Left ventricle myocardium inferior (tissue), 1 donor: ENCODE results near the gene NSMCE1. TPM values are rescaled to one million over a fixed set of nuclear protein-coding genes. Genes with fewer than 3 reads are reported as not detected.

ENCODE experiments used
- DNase-seq: peaks from one replicate; pipeline ENCODE4 v3.0.0-alpha.2; 2020
- H3K27ac ChIP-seq: fragments of 200-600 bp; replicated peaks from 2 replicates; pipeline ENCODE4 v1.8.0; 2021
- H3K27me3 ChIP-seq: fragments of 200-600 bp; 2 replicates; pipeline ENCODE4 v1.8.0; 2021; ENCODE audit warnings: low read depth
- H3K36me3 ChIP-seq: fragments of 200-600 bp; 2 replicates; pipeline ENCODE4 v1.8.0; 2021
- H3K4me1 ChIP-seq: fragments of 200-600 bp; 2 replicates; pipeline ENCODE4 v1.8.0; 2021
- H3K4me3 ChIP-seq: fragments of 200-600 bp; 2 replicates; pipeline ENCODE4 v1.8.0; 2021; ENCODE audit warnings: mild to moderate bottlenecking, moderate library complexity
- H3K9me3 ChIP-seq: fragments of 200-600 bp; replicated peaks from 2 replicates; pipeline ENCODE4 v1.8.0; 2021
- CTCF ChIP-seq: fragments of 200-600 bp; IDR thresholded peaks from 2 replicates; pipeline ENCODE4 v1.8.0; 2021; ENCODE audit warnings: antibody characterized with exemption, mild to moderate bottlenecking, borderline replicate concordance
- intact Hi-C: fragments of 100-400 bp; cut with micrococcal nuclease; formaldehyde crosslinking; loops from one replicate; pipeline ENCODE4 v1.11.0; 2022
- total RNA-seq: library from RNA; stranded (reverse); fragmentation: NEBNext Ultra II Directional; extraction: Animal tissue kit (Norgen Biotek cat#: 25700); gene quantifications from one replicate; pipeline ENCODE4 v1.2.1, GENCODE V29; 2021
- donor health status: DM: no; HTN: yes; CAD: no; lungs with severe emphysema.

The NSMCE1 gene
- total RNA-seq, 1 donor from 2014 or later = 38.6 TPM

DNA sequence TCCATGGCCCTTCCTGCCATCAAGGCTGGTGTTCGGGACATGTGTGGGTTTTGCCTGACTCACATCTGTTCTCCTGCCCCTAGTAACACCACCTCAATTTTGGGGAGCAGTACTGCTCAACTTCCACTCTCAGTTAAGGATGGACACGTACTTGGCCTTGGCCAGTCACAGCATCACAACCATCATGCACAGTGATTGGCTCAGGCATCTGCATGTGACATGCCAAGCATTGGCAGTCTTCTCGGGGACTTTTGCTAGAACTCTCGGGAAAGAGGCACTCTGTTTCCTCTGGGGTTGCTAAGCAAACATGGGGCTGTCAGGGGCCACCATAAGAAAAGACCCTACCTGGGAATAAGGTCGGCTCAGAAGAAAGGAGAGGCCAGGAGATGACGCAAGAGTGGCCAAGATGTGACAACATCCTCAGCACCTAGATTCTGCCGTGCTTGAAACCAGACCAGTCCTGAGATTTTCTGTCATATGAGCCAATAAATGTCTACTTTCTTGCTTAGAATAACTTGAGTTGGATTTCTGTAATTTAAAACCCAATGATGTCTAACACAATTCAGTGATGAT is 77.1 kb downstream of the NSMCE1 start:
- no peaks in the 10 kb centered on the region for H3K9me3 ChIP-seq
- intact Hi-C loops = no loop called here
- no peak for TF ChIP-seq CTCF
- no peaks in the 10 kb centered on the region for H3K36me3 ChIP-seq
- no peak overlapping the region for H3K27ac ChIP-seq
- no peak for DNase-seq
- H3K4me3 ChIP-seq = no peak overlapping the region
- H3K4me1 ChIP-seq = no peaks in the 10 kb centered on the region
- H3K27me3 ChIP-seq = peaks cover 52% of the 10 kb centered on the region

- Histone ChIP-seq H3K9me3 (no peaks in the 10 kb centered on the region), H3K36me3 (no peaks in the 10 kb centered on the region), H3K27ac (no peak overlapping the region), H3K4me3 (no peak overlapping the region), H3K27me3 (peaks cover 42% of the 10 kb centered on the region), H3K4me1 (no peaks in the 10 kb centered on the region)
- intact Hi-C loops = no loop called here
- TF ChIP-seq CTCF = no peak
- no peak for DNase-seq
Observed at GRCh38 chr16:27190316-27190871, 78.2 kb downstream of the NSMCE1 start.

- no peak overlapping the region for H3K4me3 ChIP-seq
- H3K9me3 ChIP-seq = no peaks in the 10 kb centered on the region
- intact Hi-C loops = no loop called here
- DNase-seq = no peak
- H3K4me1 ChIP-seq = no peaks in the 10 kb centered on the region
- no peaks in the 10 kb centered on the region for H3K36me3 ChIP-seq
- no peak for TF ChIP-seq CTCF
- no peak overlapping the region for H3K27ac ChIP-seq
- H3K27me3 ChIP-seq = peaks cover 35% of the 10 kb centered on the region
Observed at GRCh38 chr16:27189335-27189972, 79.1 kb downstream of the NSMCE1 start.

DNA sequence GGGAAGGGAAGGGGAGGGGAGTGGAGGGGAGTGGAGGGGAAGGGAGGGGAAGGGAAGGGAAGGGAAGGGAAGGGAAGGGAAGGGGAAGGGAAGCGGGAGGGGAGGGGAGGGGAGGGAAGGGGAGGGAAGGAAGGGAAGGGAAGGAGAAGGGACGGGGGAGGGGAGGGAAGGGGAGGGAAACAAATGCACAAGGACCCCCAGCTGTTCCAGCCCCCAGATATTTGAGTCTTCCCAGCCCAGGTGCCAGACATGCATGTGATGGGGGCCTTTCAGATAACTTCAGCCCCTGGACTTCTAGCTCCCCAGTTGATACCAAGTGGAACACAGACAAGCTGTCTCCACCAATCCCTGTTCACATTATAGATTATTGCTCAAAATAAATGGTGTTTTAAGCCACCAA is 79.9 kb downstream of the NSMCE1 start:
- no peak for DNase-seq
- Histone ChIP-seq H3K4me3 (no peak overlapping the region), H3K9me3 (no peaks in the 10 kb centered on the region), H3K4me1 (no peaks in the 10 kb centered on the region), H3K27me3 (peaks cover 28% of the 10 kb centered on the region), H3K36me3 (no peaks in the 10 kb centered on the region), H3K27ac (no peak overlapping the region)
- intact Hi-C loops = no loop called here
- no peak for TF ChIP-seq CTCF

DNA sequence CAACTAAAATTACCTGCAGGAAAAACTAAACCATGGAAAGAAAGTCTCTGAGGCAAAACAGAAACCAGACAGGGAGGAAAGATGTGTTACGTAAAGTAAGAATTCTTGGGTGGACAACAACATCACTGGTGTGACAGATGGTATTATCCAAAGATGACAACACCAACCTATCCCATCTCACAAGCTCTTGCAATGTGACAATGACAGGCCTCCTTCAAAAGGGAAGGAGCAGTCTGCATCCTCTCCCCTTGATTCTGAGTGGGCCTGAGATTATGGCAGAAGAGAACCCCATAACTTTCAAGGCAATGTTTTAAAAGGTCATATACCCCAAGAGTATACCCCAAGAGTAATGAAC is 82.8 kb downstream of the NSMCE1 start:
- Histone ChIP-seq H3K4me1 (no peaks in the 10 kb centered on the region), H3K9me3 (no peaks in the 10 kb centered on the region), H3K4me3 (no peak overlapping the region), H3K36me3 (no peaks in the 10 kb centered on the region), H3K27me3 (peaks cover 20% of the 10 kb centered on the region), H3K27ac (no peak overlapping the region)
- DNase-seq = no peak
- intact Hi-C loops = no loop called here
- no peak for TF ChIP-seq CTCF
